Skeletal muscle satellite cell (primary cell): Measurements from ENCODE around the gene SEC24B. TPM values are rescaled to one million over a fixed set of nuclear protein-coding genes. Genes with fewer than 3 reads are reported as not detected.

Source experiments
- H3K27me3 ChIP-seq: 2 replicates; pipeline ENCODE4 v1.7.0; 2013; ENCODE audit warnings: low read length; ENCODE audit not compliant: control insufficient read depth, insufficient read depth
- H3K36me3 ChIP-seq: 2 replicates; pipeline ENCODE4 v1.7.0; 2013; ENCODE audit warnings: mild to moderate bottlenecking, control low read depth, low read length; ENCODE audit not compliant: insufficient read depth
- H3K4me1 ChIP-seq: 2 replicates; pipeline ENCODE4 v1.7.0; 2013; ENCODE audit warnings: low read length; ENCODE audit not compliant: control insufficient read depth, insufficient read depth
- H3K4me2 ChIP-seq: 2 replicates; pipeline ENCODE4 v1.7.0; 2013; ENCODE audit warnings: mild to moderate bottlenecking, low read length
- H3K4me3 ChIP-seq: 2 replicates; pipeline ENCODE4 v1.7.0; 2013; ENCODE audit warnings: low read length
- H3K9ac ChIP-seq: 2 replicates; pipeline ENCODE4 v1.7.0; 2013; ENCODE audit warnings: mild to moderate bottlenecking, low read depth, low read length, moderate library complexity
- H3K9me3 ChIP-seq: replicated peaks from 2 replicates; pipeline ENCODE4 v1.7.0; 2013; ENCODE audit warnings: mild to moderate bottlenecking, control low read depth, low read length
- total RNA-seq: library from RNA; depleted of rRNA; stranded (reverse); fragments of >200 nt; gene quantifications from 2 replicates; pipeline ENCODE4 v1.2.3, GENCODE V29; 2012; rRNA removed

Gene SEC24B
- total RNA-seq: 13.9 and 15.9 TPM in 2 replicates

DNA sequence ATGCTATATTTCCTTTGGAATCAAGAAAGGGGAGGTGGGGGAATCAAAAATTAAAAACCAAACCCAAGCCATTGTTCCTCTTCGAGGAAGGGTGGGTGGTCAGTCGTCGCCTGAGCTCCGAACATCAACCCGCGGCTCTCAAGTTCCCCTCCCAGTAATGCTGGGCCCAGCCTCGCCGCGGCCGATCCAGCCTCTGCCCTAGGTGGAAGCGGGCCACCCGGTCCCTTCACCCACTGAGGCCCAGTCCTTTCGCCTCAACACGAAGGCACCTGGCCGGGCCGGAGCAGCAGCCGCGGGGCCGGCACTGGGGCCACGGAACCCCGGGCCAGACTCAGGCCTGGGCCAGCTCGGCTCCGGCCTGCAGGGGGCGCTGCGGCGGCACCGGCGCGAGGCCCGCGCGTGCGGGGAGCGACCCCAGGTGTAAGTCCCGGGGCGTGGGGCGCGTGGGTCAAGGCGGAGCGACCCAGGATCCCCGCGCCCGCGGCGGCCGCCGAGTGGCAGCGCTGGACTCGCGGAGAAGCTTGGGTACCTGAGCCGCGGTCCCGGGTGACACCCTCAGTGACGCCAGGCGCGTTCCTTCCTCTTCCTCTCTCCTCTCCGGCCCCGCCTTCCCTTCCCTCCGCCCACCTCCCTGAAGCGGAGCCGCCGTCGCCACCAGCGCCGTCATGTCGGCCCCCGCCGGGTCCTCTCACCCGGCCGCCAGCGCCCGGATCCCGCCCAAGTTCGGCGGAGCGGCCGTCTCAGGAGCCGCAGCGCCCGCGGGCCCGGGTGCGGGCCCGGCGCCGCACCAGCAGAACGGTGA, at the start of gene SEC24B:
TSS of gene SEC24B (plus strand) at position 611 of the 802 bp plus-strand sequence. CDS start at position 666, 55 bp downstream.
- H3K4me2 ChIP-seq: peak within 1 kb of the TSS; percentile 80
- peak within 1 kb of the TSS; percentile 89 for H3K9ac ChIP-seq
- H3K27me3 ChIP-seq: no peaks in the 10 kb centered on the region
- no peaks in the 10 kb centered on the region for H3K9me3 ChIP-seq
- peaks cover 21% of the 10 kb centered on the region for H3K4me1 ChIP-seq
- peak within 1 kb of the TSS; percentile 96 for H3K4me3 ChIP-seq
- no peaks in the 10 kb centered on the region for H3K36me3 ChIP-seq

DNA sequence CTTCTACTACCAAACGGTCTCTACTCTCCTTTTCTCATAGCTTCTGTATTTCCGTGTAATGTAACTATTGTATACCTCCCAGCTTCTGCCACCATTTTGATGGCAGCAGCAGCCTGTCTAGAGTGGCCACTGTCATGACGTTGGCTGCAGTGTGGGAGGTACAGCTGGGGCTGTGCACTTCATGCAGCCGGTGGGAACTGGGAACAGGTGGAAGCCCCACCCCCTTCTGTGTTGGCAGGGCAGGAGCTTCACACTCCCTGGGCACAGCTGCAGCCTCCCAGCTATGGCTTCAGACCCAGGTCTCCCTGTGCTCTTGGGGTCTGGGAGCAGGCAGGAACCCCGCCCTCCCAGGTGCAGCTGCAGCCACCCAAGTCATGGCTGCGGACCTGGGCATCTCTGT, 49.8 kb upstream of the SEC24B start:
- H3K4me1 ChIP-seq: peaks cover 5% of the 10 kb centered on the region
- H3K4me2 ChIP-seq: no peak overlapping the region
- no peaks in the 10 kb centered on the region for H3K27me3 ChIP-seq
- H3K4me3 ChIP-seq: no peak overlapping the region
- no peak overlapping the region for H3K9ac ChIP-seq
- no peaks in the 10 kb centered on the region for H3K9me3 ChIP-seq
- H3K36me3 ChIP-seq: no peaks in the 10 kb centered on the region

DNA sequence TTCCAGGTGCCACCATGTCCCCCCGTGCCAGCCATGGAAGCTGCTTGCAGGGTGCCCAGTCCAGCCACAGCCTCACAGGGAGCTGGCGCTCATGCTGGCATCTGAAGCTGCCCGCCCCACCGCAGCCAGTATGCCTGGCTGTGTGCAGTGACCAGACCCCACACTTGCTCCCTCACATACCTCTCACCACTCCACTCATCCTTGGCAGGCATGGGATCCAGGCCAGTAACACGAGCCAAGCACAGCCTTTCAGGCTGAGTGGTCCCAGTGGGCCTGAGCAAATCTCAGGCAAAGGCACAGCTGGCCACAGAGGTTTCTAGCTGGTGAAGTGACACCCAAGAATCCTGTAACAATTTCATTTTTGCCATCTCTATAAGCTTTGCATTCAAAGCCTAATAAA, 48.4 kb upstream of the SEC24B start:
- Histone ChIP-seq H3K27me3 (no peaks in the 10 kb centered on the region), H3K4me2 (no peak overlapping the region), H3K36me3 (no peaks in the 10 kb centered on the region)

DNA sequence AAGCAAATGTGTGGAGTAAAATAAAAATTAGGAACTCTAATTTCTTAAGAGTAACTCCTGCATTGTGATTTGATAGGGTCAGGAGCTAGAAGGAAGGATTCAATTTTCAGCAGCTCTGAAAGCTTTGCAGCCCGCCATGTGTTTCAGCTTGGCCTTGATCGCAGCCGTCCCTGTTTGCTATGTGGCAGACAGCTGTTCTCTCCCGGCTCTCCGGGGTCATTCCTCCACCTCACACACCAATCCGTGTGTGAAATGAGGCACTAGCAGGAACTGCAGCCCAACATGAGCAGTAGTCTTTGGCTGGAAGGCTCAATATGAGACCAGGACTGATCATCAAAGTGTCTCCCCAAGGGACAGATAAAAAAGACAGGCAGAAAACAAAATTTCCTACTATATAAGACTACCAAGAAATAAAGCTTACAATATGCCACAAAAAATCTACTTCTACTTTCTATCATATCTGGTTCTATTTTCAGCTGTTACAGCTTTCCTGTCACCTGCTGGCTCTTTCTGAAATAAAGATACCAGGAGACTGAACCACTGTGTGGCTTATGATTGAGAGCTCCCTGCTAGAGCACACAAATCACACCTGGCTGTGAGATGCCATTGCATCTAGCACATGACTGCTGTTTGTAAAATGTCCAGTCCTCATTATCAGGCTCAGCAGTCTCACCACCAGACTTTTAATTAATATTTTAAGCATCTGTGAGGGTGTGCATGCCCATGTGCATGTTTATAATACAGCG, 44.1 kb upstream of the SEC24B start:
- Histone ChIP-seq H3K4me2 (peak overlapping the region; percentile 7), H3K9me3 (no peaks in the 10 kb centered on the region), H3K4me3 (no peak overlapping the region), H3K27me3 (no peaks in the 10 kb centered on the region), H3K36me3 (no peaks in the 10 kb centered on the region), H3K4me1 (peaks cover 5% of the 10 kb centered on the region), H3K9ac (no peak overlapping the region)

More for the DNA sequence above, 48.4 kb upstream of the SEC24B start:
- H3K4me3 ChIP-seq: no peak overlapping the region
- H3K9me3 ChIP-seq: no peaks in the 10 kb centered on the region
- no peak overlapping the region for H3K9ac ChIP-seq
- peaks cover 5% of the 10 kb centered on the region for H3K4me1 ChIP-seq

DNA sequence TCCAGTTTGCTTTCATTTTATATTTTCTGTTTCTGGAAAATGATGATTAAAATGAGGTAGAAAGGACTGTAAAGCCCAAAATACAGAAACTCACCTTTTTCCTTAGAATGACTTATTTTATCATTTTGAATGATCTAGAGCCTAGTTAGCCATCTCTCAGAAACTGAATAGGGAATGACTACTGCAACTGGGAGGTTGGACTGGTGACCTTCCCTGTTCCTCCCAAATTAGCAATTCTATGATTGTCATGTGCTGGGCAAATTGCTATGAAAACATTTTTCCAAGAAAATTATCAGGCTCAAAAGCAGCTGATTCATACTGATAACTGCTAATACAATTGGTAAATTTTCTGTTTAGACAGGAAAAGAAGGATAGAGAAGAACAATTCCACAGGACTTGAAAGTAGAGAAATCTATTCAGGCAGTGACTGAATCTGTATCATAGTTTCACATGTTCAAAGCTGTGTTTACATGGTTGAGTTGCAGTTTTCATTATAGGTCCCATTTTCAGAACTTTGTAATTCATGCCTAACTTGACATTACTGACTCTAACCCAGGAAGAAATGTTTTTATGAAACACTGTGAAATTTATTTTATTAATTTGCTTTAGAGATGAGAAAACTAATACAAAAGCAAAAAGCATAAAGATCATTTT, 43.4 kb upstream of the SEC24B start:
- H3K36me3 ChIP-seq: no peaks in the 10 kb centered on the region
- no peak overlapping the region for H3K4me3 ChIP-seq
- no peaks in the 10 kb centered on the region for H3K9me3 ChIP-seq
- peaks cover 5% of the 10 kb centered on the region for H3K4me1 ChIP-seq
- no peaks in the 10 kb centered on the region for H3K27me3 ChIP-seq
- no peak overlapping the region for H3K4me2 ChIP-seq
- H3K9ac ChIP-seq: no peak overlapping the region

DNA sequence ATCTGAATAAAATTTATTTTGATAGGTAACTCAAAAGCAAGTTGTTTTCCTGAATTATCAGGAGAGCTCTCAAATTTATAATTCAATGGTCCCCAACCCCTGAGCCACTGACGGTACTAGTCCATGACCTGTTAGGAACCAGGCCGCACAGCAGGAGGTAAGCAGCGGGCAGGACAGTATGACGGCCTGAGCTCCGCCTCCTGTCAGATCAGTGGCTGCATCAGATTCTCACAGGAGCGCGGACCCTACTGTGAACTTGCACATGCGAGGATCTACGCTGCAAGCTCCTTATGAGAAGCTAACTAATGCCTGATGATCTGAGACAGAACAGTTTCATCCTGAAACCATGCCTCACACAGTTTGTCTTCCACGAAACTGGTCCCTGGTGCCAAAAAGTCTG, 37.9 kb upstream of the SEC24B start:
- Histone ChIP-seq H3K4me3 (no peak overlapping the region), H3K27me3 (no peaks in the 10 kb centered on the region), H3K4me1 (no peaks in the 10 kb centered on the region), H3K36me3 (no peaks in the 10 kb centered on the region), H3K4me2 (no peak overlapping the region), H3K9ac (no peak overlapping the region), H3K9me3 (no peaks in the 10 kb centered on the region)

DNA sequence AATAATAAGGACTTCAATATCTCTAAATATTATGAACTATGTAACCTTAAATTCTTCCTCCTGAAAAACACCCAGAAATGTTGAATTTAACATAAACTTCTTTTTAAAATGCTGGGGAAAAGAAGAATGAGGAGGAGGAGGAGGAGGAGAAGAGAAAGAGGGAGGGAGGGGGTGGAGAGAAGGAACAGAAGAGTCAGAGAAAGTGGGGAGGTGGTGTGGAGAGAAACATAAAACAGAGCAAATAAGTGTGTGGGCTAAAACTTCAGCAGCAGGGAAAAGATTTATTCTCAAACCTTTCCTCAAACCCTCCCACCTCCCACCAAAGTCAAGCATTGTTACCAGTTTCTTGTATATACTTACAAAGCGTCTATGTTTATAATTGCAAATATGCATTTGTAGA, 34.7 kb upstream of the SEC24B start:
- Histone ChIP-seq H3K4me2 (no peak overlapping the region), H3K4me3 (no peak overlapping the region), H3K4me1 (no peaks in the 10 kb centered on the region), H3K9me3 (no peaks in the 10 kb centered on the region), H3K36me3 (no peaks in the 10 kb centered on the region), H3K27me3 (no peaks in the 10 kb centered on the region), H3K9ac (no peak overlapping the region)

DNA sequence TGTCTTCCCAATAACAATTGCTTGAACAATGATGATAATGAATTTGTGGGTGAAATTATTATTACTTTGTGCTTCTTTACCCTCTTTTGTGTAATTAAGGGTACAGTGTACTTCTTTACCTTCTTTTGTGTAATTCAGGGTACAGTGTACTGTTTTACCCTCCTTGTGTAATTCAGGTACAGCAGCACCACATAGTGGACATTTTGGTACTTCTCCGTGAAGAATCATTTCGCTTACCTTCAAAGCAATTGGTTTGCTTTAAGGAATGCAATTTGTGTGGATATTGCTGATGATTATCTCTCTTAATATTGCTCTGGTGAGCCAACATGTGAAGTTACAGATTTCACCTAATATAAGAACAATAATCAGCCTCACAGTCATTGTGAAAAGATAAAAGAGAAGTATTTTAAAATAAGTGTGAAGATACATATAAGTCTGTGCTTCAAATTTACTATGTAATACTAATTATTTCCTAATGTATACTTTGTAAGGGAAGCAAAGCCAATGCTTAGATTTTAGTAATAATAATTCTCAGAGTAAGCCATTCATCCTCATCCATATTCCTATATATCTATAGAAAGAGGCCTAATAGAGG, 27.2 kb upstream of the SEC24B start:
- Histone ChIP-seq H3K9me3 (no peaks in the 10 kb centered on the region), H3K9ac (no peak overlapping the region), H3K4me1 (no peaks in the 10 kb centered on the region), H3K4me2 (no peak overlapping the region), H3K27me3 (no peaks in the 10 kb centered on the region), H3K36me3 (no peaks in the 10 kb centered on the region), H3K4me3 (no peak overlapping the region)

DNA sequence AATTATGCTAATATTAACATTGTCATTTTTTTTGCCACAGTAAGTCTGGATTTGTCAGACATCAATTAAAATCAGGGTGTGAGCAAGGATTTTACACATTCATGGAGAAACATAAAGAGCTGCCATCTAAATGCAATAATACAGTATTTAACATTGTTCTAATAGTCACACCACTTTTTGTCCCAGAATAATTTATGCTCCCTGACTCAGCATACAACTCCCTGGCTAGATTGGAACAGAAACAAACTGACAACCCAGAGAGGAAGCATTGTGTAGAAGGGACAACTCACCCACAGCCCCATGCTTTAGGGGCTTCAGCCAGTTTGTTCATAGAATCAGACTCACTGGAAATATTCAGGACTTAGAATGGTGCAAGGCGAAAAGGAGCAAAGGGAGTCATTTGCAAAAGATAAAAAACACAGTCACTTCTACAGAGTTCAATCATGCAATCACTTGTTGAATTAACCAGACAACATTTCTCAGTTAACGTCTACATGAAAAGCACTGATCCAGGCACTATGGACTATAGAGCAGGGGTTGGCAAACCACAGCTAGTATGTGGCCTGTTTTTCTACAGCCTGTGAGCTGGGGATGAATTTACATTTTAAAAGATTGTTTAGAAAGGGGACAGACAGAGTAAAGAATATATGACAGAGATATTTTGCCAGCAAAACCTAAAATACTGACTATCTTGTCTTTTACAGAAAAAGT, 26.4 kb upstream of the SEC24B start:
- H3K4me2 ChIP-seq: no peak overlapping the region
- no peaks in the 10 kb centered on the region for H3K36me3 ChIP-seq
- no peaks in the 10 kb centered on the region for H3K9me3 ChIP-seq
- H3K4me1 ChIP-seq: no peaks in the 10 kb centered on the region
- no peak overlapping the region for H3K9ac ChIP-seq
- no peak overlapping the region for H3K4me3 ChIP-seq
- H3K27me3 ChIP-seq: no peaks in the 10 kb centered on the region

DNA sequence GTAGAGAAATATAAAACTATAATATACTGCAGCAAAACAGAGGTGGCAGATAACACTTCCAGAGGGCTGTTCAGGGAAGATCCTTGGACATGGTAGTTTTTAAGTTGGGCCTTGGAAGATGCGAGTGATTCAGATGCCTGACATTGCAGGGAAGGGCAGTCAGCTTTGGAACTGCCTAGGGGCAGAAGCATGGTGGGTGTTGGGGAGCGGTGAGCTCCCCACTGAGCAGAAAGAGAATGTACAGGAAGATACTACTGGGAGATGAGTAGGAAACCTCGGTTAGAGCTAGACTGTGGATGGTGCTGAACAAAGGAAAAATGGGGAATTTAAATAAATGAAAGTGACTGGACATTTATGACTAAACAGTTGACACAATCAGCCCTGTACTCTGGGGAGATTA, 24.9 kb upstream of the SEC24B start:
- H3K36me3 ChIP-seq: no peaks in the 10 kb centered on the region
- no peaks in the 10 kb centered on the region for H3K9me3 ChIP-seq
- H3K9ac ChIP-seq: no peak overlapping the region
- H3K4me3 ChIP-seq: no peak overlapping the region
- H3K4me1 ChIP-seq: no peaks in the 10 kb centered on the region
- H3K4me2 ChIP-seq: no peak overlapping the region
- no peaks in the 10 kb centered on the region for H3K27me3 ChIP-seq

DNA sequence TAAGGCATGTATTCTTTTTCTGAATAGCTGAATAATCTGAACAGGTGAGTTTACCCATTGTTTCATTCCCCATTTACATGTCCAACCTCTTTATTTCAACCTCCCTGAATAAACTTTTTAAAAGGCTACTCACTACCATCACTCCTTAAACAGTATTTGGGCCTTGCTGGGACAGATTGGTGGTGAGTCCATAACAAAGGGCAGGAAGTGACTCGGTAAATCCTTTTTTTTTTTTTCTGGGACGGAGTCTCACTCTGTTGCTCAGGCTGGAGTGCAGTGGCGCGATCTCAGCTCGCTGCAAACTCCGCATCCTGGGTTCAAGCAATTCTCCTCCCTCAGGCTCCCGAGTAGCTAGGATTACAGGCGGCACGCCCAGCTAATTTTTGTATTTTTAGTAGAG, 23.4 kb upstream of the SEC24B start:
- Histone ChIP-seq H3K4me1 (no peaks in the 10 kb centered on the region), H3K9ac (no peak overlapping the region), H3K9me3 (no peaks in the 10 kb centered on the region), H3K4me3 (no peak overlapping the region), H3K36me3 (no peaks in the 10 kb centered on the region), H3K27me3 (no peaks in the 10 kb centered on the region), H3K4me2 (no peak overlapping the region)
